ENCODE results near the gene PPP1R14C.
"Not testable (repeated sequence)": the region's sequence is repeated elsewhere in the genome, so short reads cannot be mapped to it uniquely, and the experiment has no call there.

PPP1R14C gene

DNA sequence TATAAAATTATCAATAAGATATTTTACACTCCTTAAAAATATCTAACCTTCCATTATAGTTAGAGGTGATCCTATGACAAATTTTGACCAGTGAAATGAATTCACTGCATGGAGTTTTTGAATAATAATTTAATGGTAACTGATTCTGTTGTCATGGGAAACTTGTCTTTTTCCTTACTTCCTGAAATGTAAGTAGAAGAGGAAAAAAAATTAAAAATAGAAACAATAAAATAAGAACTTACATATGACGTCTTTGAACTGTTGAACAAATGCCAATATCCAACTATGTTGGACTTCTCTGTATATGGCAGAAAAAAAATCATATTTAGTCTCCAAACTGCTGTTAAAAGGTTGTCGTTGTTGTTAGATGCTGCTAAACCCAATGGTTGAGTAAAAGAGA is 26.3 kb downstream of the PPP1R14C start:
- DNase-seq (ENCODE audit: low spot score): no peak

DNA sequence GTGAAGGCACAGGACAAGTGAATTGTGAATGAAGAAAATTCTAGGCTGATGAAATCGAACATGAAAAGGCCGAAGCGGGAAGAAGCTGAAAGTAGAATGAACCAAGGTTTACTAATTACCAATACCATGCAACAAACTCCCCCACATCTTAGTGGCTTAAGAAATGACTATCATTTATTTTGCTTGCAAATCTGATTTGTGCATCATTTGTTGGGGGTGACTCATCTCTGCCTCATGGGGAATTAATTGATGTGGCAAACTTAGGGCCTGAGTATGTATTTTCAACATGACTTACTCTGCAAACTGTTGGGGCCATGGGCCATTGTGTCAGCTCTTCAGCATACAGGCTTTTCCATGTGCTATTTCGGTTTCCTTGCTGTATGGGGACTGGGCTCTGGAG is 26.8 kb downstream of the PPP1R14C start:
- no peak for DNase-seq (ENCODE audit: low spot score)

DNA sequence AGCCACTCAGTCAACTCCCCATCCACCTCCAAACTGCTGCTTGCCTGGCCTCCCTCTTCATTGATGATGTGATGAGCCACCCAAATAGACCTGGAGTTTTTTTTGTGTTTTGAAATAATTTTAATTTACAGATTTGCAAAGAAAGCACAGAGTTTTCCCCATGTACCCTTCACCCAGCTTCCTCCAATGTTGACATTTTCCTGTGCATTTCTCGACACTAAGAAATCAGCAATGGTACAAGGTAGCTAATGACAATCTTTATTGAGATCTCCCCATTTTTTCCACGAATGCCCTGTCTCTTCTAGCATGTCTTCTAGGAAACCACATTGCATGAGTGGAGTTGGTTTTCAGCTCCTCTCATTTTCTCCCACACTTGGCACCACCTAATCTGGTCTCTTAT is 30.1 kb downstream of the PPP1R14C start:
- no peak for DNase-seq (ENCODE audit: low spot score)

DNA sequence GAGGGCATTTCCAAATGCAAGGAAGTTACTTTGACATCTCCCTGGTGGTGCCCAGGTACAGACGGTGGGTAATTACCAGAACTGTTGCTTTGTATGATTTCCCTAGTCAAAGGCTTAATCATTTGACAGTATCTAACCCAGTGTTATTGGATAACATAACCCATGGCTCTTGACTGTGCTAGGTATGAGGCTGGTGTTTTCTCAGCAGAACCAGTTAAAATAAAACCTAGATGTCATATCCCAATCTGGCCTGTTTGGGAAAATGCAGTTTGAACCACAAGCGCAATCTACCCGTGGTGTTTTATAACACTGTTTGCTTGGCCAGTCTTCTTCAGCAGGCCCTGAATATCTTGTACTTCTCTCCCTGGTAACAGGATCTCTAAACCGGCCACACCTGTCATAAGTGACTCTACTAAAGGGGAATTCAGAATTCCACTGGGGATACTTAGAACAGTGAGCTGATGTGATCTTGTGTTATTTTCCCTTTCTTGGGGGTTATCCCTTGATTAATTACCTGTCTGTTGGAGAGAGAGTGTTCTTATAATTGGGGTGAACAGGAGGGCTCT is 32.8 kb downstream of the PPP1R14C start:
- DNase-seq (ENCODE audit: low spot score): no peak

DNA sequence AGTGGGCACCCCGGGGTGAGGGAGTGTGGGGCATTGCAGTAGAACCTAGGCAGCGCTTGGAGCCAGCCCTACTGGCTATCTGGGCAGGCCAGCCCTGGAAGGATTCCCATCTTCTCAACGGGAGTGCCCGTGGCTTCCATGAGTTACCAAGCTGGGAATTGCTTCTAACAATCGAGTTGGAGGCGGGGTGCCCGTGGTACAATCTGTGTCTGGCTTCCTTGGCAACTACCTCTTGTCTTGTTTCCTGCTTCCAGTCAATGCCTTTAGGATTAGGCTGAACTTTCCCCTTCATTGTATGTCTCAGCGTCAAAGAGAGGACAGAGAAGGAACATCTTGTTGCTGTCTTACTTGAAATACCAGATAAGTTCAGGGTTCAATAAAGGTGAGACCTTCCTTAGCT is 33.3 kb downstream of the PPP1R14C start:
- no peak for DNase-seq (ENCODE audit: low spot score)

GRCh38 chr6:150176659-150177058 is 33.8 kb downstream of the PPP1R14C start:
- no peak for DNase-seq (ENCODE audit: low spot score)

DNA sequence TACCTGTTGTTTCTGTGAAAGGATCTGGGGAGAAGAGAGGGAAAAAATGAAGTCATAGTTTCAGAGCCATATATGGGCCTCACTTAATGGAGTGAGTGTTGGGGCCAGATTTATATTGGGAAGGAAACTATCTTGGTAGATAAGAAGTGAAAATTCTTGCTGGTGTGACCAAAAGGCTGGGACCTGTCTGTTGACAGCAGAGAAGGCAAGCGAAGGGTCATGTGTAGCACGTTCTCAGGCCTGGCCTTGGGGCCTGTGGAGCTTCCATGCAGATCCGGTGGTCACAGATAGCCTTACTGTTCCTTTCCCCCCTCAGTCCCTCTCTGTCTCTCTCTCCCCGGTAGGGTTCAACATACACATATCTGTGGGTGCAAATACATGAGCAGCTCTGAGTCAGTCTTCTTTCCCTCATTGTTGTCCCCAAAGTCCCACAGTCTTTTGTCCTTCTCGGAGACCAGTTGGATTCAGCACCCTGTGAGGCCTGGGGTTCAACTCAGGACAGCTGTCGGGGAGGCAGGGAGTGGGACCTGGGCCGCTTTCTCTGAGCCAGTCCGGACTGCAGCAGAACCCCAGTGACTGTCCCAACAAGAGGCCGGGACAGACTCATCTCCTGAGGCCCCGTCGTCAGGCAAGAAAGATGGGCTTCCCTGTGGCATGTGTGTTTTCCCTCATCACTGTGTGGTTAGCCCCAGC is 34.6 kb downstream of the PPP1R14C start:
- no peak for DNase-seq (ENCODE audit: low spot score)

- no peak for DNase-seq (ENCODE audit: low spot score)
Measured at GRCh38 chr6:150177952-150178520, 35.2 kb downstream of the PPP1R14C start.

GRCh38 chr6:150179030-150179429 is 36.2 kb downstream of the PPP1R14C start:
- no peak for DNase-seq (ENCODE audit: low spot score)

DNA sequence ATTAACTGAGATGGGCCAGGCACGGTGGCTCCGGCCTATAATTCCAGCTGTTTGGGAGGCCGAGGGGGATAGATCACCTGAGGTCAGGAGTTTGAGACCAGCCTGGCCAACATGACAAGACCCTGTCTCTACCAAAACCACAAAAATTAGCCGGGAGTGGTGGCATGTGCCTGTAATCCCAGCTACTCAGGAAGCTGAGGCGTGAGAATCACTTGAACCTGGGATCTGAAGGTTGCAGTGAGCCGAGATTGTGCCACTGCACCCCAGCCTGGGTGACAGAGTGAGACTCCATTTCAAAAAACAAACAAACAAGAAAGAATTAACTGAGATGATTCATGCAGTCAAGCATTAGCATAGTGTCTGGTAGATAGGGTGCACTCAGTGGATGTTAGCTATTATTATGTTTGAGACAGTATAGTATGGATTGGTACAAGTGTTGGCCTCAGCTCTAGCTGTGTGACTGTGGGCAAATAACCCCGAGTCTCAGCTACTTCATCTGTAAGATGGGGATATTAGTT is 37.1 kb downstream of the PPP1R14C start:
- DNase-seq (ENCODE audit: low spot score): not testable (repeated sequence)

DNA sequence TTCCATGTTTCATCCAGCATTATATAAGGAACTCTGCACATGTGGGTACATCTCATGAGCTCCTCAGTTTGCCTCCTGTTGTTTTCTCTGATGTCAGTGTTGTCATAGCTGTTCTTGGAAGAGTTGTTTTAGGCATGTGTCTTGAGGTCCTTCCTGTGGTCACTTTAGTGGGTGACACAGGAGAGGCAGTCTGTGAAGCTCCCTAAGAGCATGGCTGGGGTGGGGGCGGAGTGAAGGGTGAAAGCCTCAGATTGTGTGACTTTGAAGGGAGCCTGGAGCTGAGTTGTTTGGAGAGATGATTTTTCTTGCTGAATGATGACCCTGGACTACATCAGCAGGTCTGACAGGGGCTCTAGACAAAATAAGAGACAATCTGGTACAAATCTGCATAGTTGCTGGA is 37.7 kb downstream of the PPP1R14C start:
- no peak for DNase-seq (ENCODE audit: low spot score)

DNA sequence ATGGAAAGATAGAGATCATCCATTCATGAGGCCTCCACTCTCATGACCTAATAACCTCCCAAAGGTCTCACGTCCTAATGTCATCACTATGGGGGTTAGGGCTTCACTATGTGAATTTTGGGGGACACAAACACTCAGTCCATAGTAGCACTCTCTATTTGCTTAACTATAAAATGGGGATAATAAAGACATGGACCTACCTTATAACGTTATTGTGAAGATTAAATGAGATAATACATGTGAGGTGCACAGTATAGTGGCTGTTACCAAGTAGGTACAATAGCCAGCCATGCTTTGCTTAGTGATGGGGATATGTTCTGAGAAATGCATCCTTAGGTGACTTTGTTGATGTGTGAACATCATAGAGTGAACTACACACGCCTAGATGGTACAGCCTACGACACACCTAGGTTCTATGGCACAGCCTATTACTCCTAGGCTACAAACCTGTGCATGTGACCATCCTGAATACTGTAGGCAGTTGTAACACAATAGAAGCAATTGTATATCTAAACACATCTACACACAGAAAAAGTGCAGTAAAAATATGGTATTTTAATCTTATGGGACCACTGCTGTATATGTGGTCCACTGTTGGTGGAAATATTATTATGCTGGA is 39.7 kb downstream of the PPP1R14C start:
- DNase-seq (ENCODE audit: low spot score): no peak

- DNase-seq (ENCODE audit: low spot score): no peak
Measured at GRCh38 chr6:150183105-150183504, 40.3 kb downstream of the PPP1R14C start.

DNA sequence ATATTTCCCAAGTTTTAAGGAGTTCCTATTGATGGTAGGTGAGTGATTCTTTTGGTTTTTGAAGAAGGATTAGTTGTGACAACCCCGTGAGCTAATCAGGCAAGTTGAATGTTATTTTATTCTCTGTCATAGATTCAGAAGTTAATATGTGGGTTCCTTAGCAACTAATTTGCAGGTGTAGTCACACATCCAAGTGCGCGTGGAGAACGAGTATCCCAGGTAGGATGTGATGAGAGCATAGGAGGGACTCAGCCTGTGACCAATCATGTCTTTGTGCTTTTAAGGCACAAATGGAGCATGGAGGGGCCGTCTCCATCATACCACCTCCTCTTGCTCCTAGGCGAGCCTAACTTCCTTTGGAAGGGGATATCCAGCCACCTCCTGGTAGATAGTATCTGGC is 41.1 kb downstream of the PPP1R14C start:
- DNase-seq (ENCODE audit: low spot score): no peak

DNA sequence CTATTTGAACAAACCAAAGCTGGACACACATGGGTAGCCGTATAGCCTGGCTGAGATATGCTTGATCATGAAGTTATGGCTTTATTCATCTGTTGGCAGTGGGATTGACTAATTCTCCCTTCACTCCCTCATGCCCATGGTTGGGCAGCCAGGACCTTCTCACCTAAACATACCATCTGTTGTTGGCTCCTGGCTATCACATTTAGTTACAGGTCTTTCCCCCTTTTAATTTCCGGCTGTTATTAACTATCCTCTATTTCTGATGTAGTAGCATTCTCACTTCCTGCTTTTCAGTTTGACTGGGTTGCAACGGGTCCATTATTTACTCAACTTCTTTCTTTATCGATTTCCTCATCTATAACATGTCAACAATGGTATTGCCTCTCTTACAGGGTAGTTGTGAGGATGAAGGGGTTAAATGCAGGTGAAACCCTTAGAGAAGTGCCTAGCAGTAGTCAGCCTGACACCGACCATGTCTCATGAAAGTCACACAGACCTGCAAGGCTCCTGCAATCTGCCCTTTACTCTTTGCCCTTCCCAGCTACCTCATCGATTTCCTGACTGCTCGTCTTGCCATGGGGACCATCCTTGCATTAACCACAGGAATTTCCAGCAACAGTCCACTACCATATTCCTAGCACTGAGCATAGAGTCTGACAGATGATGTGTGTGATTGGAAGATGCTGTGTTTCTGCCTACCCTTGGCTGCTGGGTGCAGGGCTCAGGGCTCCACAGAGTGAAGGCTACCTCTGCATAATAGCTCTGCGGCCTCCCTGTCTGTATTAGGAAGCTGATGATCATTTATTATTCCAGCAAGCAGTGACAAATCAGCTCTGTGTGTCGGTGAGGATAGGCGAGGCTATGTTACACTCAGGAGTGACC is 42.2 kb downstream of the PPP1R14C start:
- no peak for DNase-seq (ENCODE audit: low spot score)

DNA sequence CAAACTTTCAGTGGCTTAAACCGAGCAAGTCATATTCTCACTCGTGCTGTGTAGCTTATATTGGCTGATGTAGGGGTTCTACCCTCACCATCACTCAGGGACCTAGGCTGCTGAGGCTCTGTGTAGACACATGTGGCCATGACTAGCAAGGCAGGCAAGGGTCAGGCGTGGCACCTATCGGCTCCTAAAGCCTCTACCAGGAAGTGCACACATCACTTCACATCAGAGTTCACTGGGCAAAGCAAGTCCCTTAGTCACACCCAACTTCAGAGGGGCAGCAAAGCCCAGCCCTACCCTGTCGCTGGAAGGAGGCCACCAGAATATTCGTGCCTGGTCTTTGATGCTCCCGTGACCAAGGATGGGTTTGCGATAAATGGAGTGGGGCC is 42.9 kb downstream of the PPP1R14C start:
- DNase-seq (ENCODE audit: low spot score): no peak

DNA sequence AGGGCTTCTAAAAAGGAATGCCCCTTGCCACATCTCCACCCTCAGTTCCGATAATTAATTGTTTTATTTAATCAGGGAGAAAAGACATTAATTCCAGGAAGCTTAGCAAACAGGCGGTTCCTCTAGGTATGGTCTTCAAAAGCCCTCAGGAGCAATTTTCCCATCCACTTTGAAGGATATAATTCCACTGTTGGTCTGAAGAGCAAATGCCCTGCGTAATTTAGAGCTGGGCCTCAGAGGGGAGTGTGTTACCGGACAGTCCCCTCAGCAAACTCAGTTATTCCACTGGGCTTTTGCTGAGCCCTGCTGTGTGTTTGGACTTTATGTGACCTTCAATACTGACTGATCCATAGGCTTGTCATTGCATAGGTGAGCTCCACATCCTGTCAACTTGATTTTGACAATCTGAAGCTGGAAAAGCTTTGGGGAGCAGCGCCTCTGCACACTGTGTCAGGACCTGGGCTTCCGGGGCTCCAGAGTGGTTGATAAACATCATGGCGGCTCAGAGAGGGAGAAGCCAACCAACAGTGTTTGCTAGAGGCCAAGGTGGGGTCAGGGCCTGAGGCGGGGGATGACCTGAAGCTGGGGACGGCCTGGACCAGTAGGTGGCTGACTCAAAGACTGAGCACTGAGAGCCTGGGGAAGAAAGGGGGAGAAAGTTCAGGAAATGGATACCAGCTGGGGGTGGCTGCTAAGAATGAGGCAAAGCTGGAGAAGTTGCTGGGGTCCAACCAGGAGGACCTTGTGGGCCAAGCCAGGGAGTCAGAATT is 43.5 kb downstream of the PPP1R14C start:
- DNase-seq (ENCODE audit: low spot score): no peak

DNA sequence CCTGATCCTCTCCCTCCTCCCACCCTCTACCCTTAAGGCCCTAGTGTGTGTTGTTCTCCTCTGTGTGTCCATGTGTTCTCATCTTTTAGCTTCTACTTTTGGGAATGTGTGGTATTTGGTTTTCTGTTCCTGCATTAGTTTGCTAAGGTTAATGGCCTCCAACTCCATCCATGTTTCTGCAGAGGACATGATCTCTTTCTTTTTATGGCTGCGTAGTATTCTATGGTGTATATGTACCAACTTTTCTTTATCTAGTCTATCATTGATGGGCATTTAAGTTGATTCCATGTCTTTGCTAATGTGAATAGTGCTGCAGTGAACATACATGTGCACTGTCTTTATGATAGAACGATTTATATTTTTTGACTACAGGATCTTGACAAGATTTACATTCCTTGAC is 44.6 kb downstream of the PPP1R14C start:
- not testable (repeated sequence) for DNase-seq (ENCODE audit: low spot score)

DNA sequence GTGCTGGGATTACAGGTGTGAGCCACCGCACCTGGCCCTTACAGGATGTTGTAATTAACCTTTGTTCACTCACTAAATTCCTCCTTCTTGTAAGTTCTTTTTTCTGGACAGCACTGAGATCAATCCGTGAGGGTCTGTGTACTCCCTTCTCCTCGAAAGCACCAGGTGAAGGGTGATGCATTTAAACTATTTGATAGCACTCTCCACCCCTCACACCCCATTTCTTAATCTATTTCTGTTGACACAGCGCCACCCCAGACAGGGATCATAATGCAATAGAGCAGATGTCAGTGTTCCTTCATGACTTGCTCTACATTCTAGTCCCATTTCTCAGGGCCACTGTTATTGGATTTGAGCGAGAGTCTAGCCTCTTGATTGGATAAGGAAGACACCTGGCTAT is 46.3 kb downstream of the PPP1R14C start:
- no peak for DNase-seq (ENCODE audit: low spot score)

DNA sequence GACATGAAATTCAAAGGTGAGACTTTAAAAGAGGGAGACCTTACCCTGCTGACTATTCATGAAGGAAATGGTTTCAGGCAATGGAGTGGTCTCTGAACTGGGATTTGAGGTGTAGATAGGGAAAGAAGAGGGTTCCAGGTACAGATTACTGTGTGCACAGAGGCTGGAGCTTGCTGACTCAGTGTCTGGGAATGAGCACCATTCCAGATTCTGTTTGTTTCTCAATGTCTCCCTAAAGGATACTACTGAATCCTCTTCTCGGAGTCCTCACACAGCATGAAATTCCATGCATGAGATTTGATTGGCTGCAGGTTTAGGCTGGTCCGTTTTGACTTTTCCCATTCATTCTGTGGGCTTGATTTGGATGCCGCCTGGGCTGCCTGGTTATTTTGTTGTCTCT is 49.0 kb downstream of the PPP1R14C start:
- no peak for DNase-seq (ENCODE audit: low spot score)

GRCh38 chr6:150194195-150194594 is 51.4 kb downstream of the PPP1R14C start:
- no peak for DNase-seq (ENCODE audit: low spot score)

All from hematopoietic multipotent progenitor cell treated with erythropoietin and hydrocortisone succinate and interleukin-3 and kit ligand, for 17 days (in vitro differentiated cells).